B cell (primary cell): Measurements from ENCODE around the gene RCN2. TPM values are rescaled to one million over a fixed set of nuclear protein-coding genes. Genes with fewer than 3 reads are reported as not detected.

Source experiments
- ATAC-seq: fragments of 200-7000 bp; cut with Tn5 transposase; one replicate; pipeline ENCODE4 v1.10.0; 2021; ENCODE audit warnings: low read depth, mild to moderate bottlenecking, moderate number of reproducible peaks, moderate library complexity
- CTCF ChIA-PET: fragments of 350-600 bp; sonication (Branson Sonifier 250); formaldehyde crosslinking; loops from one replicate; lab custom pipeline; 2021; ENCODE audit warnings: antibody characterized with exemption, inconsistent platforms; lab: Charles Lee
- POLR2A ChIA-PET: fragments of 350-600 bp; sonication (Branson Sonifier 250); formaldehyde crosslinking; loops from one replicate; lab custom pipeline; 2021; ENCODE audit warnings: antibody characterized with exemption; lab: Charles Lee
- DNase-seq: peaks from one replicate; pipeline ENCODE4 v3.0.0; 2013
- H2AFZ ChIP-seq: 2 replicates; pipeline ENCODE4 v1.6.1; 2012; ENCODE audit warnings: mild to moderate bottlenecking, low read depth, low read length; ENCODE audit not compliant: insufficient read depth, poor library complexity, severe bottlenecking
- H3K27ac ChIP-seq, 2 donors: 1 replicate in 1 of 2; 2 replicates in 1 of 2; pipeline ENCODE4 v1.5.1; 2012 to 2013; ENCODE audit warnings: low read length in 2 of 2, mild to moderate bottlenecking in 2 of 2, moderate library complexity in 1 of 2
- H3K27me3 ChIP-seq, 4 experiments: fragments of 200-600 bp in 1 of 4; sonication (generic) in 1 of 4; replicated peaks in 1 of 4; 1 replicate in 2 of 4; 2 replicates in 2 of 4; pipeline versions ENCODE4 v1.6.1 to v1.7.0; 2013 to 2016; ENCODE audit warnings: low read length in 3 of 4, mild to moderate bottlenecking in 2 of 4, mixed read lengths in 1 of 4, moderate library complexity in 1 of 4; ENCODE audit not compliant: insufficient read depth in 4 of 4, control insufficient read depth in 3 of 4; ENCODE audit errors: control extremely low read depth in 1 of 4
- H3K36me3 ChIP-seq, 2 experiments: replicated peaks in 1 of 2; 1 replicate in 1 of 2; 2 replicates in 1 of 2; pipeline versions ENCODE4 v1.6.1 to v1.7.1; 2013; ENCODE audit warnings: low read length in 1 of 2; ENCODE audit not compliant: insufficient read depth in 2 of 2, control insufficient read depth in 1 of 2; ENCODE audit errors: control extremely low read depth in 1 of 2, extremely low read depth in 1 of 2
- H3K4me1 ChIP-seq, 2 donors: fragments of 200-600 bp in 1 of 2; sonication (generic) in 1 of 2; 1 replicate in 1 of 2; 2 replicates in 1 of 2; pipeline versions ENCODE4 v1.5.1 to v1.6.1; 2013 to 2017; ENCODE audit warnings: low read length in 2 of 2; ENCODE audit not compliant: control insufficient read depth in 2 of 2, insufficient read depth in 2 of 2
- H3K4me2 ChIP-seq: replicated peaks from 2 replicates; pipeline ENCODE3; 2012; ENCODE audit warnings: mild to moderate bottlenecking, low read depth, low read length; ENCODE audit not compliant: poor library complexity, severe bottlenecking
- H3K4me3 ChIP-seq, 5 experiments: fragments of 200-600 bp in 1 of 5; sonication (generic) in 1 of 5; 1 replicate in 3 of 5; 2 replicates in 2 of 5; pipeline versions ENCODE4 v1.5.1 to v1.7.0; 2011 to 2016; ENCODE audit warnings: low read length in 4 of 5, mild to moderate bottlenecking in 4 of 5, low read depth in 2 of 5, control low read depth in 1 of 5, moderate library complexity in 1 of 5; ENCODE audit not compliant: insufficient read depth in 1 of 5; ENCODE audit errors: control extremely low read depth in 1 of 5, extremely low read depth in 1 of 5
- H3K79me2 ChIP-seq: fragments of 200-600 bp; sonication (generic); one replicate; pipeline ENCODE4 v1.6.0; 2016; ENCODE audit warnings: low read length; ENCODE audit not compliant: control insufficient read depth, insufficient read depth
- H3K9ac ChIP-seq: fragments of 200-600 bp; sonication (generic); 2 replicates; pipeline ENCODE4 v1.6.1; 2017; ENCODE audit warnings: mild to moderate bottlenecking, low read length, moderate library complexity
- H3K9me3 ChIP-seq, 3 donors: one replicate each; pipeline versions ENCODE4 v1.6.1 to v1.7.1; 2013; ENCODE audit warnings: low read length in 2 of 3; ENCODE audit not compliant: control insufficient read depth in 2 of 3, insufficient read depth in 1 of 3; ENCODE audit errors: control extremely low read depth in 1 of 3
- H4K20me1 ChIP-seq: 2 replicates; pipeline ENCODE4 v1.6.0; 2012; ENCODE audit warnings: mild to moderate bottlenecking, low read length; ENCODE audit not compliant: insufficient read depth, control insufficient read depth, poor library complexity, severe bottlenecking
- H3K27ac Mint-ChIP-seq: one replicate; pipeline ENCODE4 v1.8.0; 2021; ENCODE audit warnings: mixed read lengths
- H3K27me3 Mint-ChIP-seq: one replicate; pipeline ENCODE4 v1.8.0; 2021; ENCODE audit warnings: mixed read lengths
- H3K4me1 Mint-ChIP-seq: one replicate; pipeline ENCODE4 v1.8.0; 2021; ENCODE audit warnings: mixed read lengths
- H3K4me3 Mint-ChIP-seq: one replicate; pipeline ENCODE4 v1.8.0; 2021; ENCODE audit warnings: mixed read lengths
- H3K9me3 Mint-ChIP-seq: one replicate; pipeline ENCODE4 v1.8.0; 2022; ENCODE audit warnings: mixed read lengths; ENCODE audit not compliant: insufficient read depth
- EZH2 ChIP-seq: IDR thresholded peaks from 2 replicates; pipeline ENCODE4 v1.6.1; 2012; ENCODE audit warnings: borderline replicate concordance, low read depth, mild to moderate bottlenecking, moderate library complexity, low read length; ENCODE audit not compliant: insufficient read depth, poor library complexity, severe bottlenecking
- WGBS: methylation state at CpG from one replicate; pipeline ENCODE4 v1.1.5; 2013; ENCODE audit warnings: missing lambda C conversion rate; ENCODE audit not compliant: insufficient coverage; 5-methylcytosine and 5-hydroxymethylcytosine counted together
- intact Hi-C: fragments of 100-400 bp; cut with micrococcal nuclease; formaldehyde crosslinking; loops from one replicate; pipeline ENCODE4 v1.10.0; 2022
- polyA plus RNA-seq: library from polyadenylated mRNA; depleted of rRNA; stranded (reverse); fragments of >200 nt; gene quantifications from 2 replicates; pipeline ENCODE4 v1.2.3, GENCODE V29; 2012
- total RNA-seq, 2 donors: library from RNA; stranded (reverse); fragments of 120-200 nt in 1 of 2; gene quantifications; 1 replicate in 1 of 2; 2 replicates in 1 of 2; pipeline versions ENCODE4 v1.2.3 to v1.2.4, GENCODE V29; 2013 to 2022
- TF ChIP-seq, protein P1 (sequence below): fragments of 200-600 bp; IDR thresholded peaks from one replicate; pipeline ENCODE4 v1.8.0; 2022; ENCODE audit warnings: antibody characterized with exemption, mild to moderate bottlenecking

Gene RCN2
- total and polyA plus RNA-seq, 2 donors (not counting 1 experiment from before 2014, with no cell fraction given) = 16.7 to 27.8 TPM

DNA sequence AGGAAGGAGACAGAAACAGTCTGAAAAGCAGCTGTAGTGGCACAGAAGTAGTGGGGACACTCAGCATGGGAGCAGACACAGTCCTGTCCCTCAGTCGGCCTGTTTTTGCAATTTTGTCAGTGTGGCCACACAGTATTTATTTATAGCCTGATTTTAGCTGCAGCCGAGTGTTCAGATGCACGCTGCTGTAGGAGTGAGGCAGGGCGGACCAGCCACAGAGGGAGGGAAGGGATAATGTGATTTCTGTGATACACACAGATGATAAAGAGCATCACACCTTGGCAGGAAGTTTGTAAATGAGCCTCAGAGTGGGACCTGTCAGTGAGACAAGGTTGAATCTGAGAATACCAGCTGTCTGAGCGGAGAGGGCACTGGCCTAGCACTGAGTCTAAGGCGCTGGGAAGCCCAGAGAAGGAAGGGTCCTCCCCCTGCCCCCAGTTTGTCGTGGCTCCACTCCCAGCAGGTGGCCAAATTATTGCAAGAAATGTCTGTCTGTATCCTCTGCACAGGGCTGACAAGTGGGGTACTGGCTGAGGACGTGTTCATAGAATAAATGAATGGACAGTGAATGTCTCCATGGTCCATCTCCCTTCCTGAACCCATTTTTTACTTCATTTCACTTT, 67.2 kb downstream of the RCN2 start:
- DNase-seq (no peak), ATAC-seq (no peak)
- Histone ChIP-seq H3K9ac (no peak overlapping the region), H2AFZ (no peak overlapping the region), H3K4me1 (peaks cover 66 to 86% of the 10 kb centered on the region in 2 donors), H3K27me3 (no peaks in the 10 kb centered on the region), H3K9me3 (no peaks in the 10 kb centered on the region), H3K79me2 (peaks cover 92% of the 10 kb centered on the region), H3K27ac (no peak overlapping the region), H3K4me3 (no peak overlapping the region), H3K36me3 (peaks cover 7 to 32% of the 10 kb centered on the region in 2 experiments), H4K20me1 (peaks cover 61% of the 10 kb centered on the region), H3K4me2 (no peak overlapping the region)
- ChIA-PET CTCF (interaction anchor here (0.6 to 3.0 kb wide), 5 partner anchors 24 to 545 kb away, joined by 3 to 11 read pairs (median 4); no protein-coding TSS in a partner anchor), POLR2A (no interaction called here)
- no peaks in the 10 kb centered on the region for H3K9me3 Mint-ChIP-seq
- peaks cover 70% of the 10 kb centered on the region for H3K4me1 Mint-ChIP-seq
- no peak for TF ChIP-seq EZH2
- TF ChIP-seq, protein P1, sequence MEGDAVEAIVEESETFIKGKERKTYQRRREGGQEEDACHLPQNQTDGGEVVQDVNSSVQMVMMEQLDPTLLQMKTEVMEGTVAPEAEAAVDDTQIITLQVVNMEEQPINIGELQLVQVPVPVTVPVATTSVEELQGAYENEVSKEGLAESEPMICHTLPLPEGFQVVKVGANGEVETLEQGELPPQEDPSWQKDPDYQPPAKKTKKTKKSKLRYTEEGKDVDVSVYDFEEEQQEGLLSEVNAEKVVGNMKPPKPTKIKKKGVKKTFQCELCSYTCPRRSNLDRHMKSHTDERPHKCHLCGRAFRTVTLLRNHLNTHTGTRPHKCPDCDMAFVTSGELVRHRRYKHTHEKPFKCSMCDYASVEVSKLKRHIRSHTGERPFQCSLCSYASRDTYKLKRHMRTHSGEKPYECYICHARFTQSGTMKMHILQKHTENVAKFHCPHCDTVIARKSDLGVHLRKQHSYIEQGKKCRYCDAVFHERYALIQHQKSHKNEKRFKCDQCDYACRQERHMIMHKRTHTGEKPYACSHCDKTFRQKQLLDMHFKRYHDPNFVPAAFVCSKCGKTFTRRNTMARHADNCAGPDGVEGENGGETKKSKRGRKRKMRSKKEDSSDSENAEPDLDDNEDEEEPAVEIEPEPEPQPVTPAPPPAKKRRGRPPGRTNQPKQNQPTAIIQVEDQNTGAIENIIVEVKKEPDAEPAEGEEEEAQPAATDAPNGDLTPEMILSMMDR = no peak
- no peak overlapping the region for H3K4me3 Mint-ChIP-seq
- intact Hi-C loops = loop anchor here (5.0 to 10.0 kb wide), 2 partner anchors 74 to 94 kb away; partner anchors contain the start of genes SCAPER and TSPAN3
- no peaks in the 10 kb centered on the region for H3K27me3 Mint-ChIP-seq
- 90% methylated on average over 8 of the region's 8 CpGs for WGBS
- H3K27ac Mint-ChIP-seq = no peak overlapping the region

DNA sequence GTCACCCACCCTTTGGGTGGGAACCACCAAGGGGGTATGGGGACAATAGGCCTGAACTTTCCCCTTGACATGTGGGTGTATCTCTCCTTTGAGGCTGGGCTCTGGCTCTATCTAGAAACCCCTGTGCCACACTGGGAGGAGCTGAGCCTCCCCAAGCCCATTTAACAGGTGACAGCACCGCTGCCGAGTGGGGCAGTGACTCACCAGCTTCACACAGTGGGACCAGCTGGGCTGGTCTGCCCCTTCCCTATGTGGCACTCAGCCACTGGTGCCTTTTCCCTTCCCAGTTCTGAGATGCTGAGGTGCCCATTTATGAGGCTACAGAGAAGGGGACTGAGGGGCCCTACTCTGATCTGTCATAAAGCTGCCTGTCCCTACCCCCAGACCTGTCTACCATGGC, 68.4 kb downstream of the RCN2 start:
- Histone ChIP-seq H3K27ac (no peak overlapping the region), H3K79me2 (peaks cover 96% of the 10 kb centered on the region), H3K9me3 (peaks cover 0 to 4% (median 0%) of the 10 kb centered on the region in 3 donors), H3K9ac (no peak overlapping the region), H3K4me2 (no peak overlapping the region), H3K4me1 (peaks cover 63 to 81% of the 10 kb centered on the region in 2 donors), H4K20me1 (peaks cover 73% of the 10 kb centered on the region), H3K27me3 (no peaks in the 10 kb centered on the region), H3K36me3 (peaks cover 7 to 32% of the 10 kb centered on the region in 2 experiments), H3K4me3 (no peak overlapping the region), H2AFZ (no peak overlapping the region)
- intact Hi-C loops = loop anchor here (5.0 to 10.0 kb wide), 2 partner anchors 72 to 95 kb away; partner anchors contain the start of genes SCAPER and TSPAN3
- TF ChIP-seq, protein P1 = no peak
- no peak for DNase-seq
- no peak for ATAC-seq
- peaks cover 66% of the 10 kb centered on the region for H3K4me1 Mint-ChIP-seq
- 90% methylated on average over 2 of the region's 2 CpGs for WGBS
- peaks cover 3% of the 10 kb centered on the region for H3K9me3 Mint-ChIP-seq
- ChIA-PET POLR2A (no interaction called here), CTCF (no interaction called here)
- no peak overlapping the region for H3K4me3 Mint-ChIP-seq
- no peak overlapping the region for H3K27ac Mint-ChIP-seq
- no peaks in the 10 kb centered on the region for H3K27me3 Mint-ChIP-seq
